HepG2 (cell line): ENCODE measurements around the gene TLR5. TPM values are rescaled to one million over a fixed set of nuclear protein-coding genes. Genes with fewer than 3 reads are reported as not detected.

Experiments
- CEBPB ChIP-seq: IDR thresholded peaks from 2 replicates; pipeline ENCODE4 v1.6.1; 2011; ENCODE audit warnings: low read depth, low read length, improper control_type of control experiment, borderline replicate concordance
- FIP1L1 ChIP-seq: fragments of 200-400 bp; formaldehyde crosslinking; IDR thresholded peaks from 2 replicates; pipeline ENCODE4 v1.6.1; 2018; ENCODE audit warnings: low read depth, mild to moderate bottlenecking, low read length, moderate library complexity, borderline replicate concordance; ENCODE audit not compliant: insufficient read depth
- KDM6A ChIP-seq: IDR thresholded peaks from 2 replicates; pipeline ENCODE4 v1.6.1; 2016; ENCODE audit warnings: low read depth
- TEAD2 ChIP-seq: sonication (generic); formaldehyde crosslinking; IDR thresholded peaks from 2 replicates; pipeline ENCODE4 v1.9.0; 2021; ENCODE audit warnings: missing genetic modification reagents
- ZNF468 ChIP-seq: sonication (generic); formaldehyde crosslinking; IDR thresholded peaks from 2 replicates; pipeline ENCODE4 v1.8.0; 2022; ENCODE audit warnings: mild to moderate bottlenecking, moderate library complexity, missing genetic modification reagents
- ZNF557 ChIP-seq: sonication (generic); formaldehyde crosslinking; IDR thresholded peaks from 2 replicates; pipeline ENCODE4 v1.4.0; 2020; ENCODE audit warnings: missing genetic modification reagents
- polyA plus RNA-seq, 8 experiments: library from polyadenylated mRNA; depleted of rRNA in 3 of 8; stranded (reverse) in 7 of 8; unstranded in 1 of 8; fragments of >200 nt; fragmentation: Illumina TruSeq in 4 of 8; extraction: Trizol in 4 of 8; gene quantifications; 2 replicates each; pipeline versions ENCODE4 v1.2.1 to v1.2.3, GENCODE V29; 2011 to 2016; ENCODE audit warnings: low read depth in 4 of 8, missing spikeins in 1 of 8, mixed read lengths in 1 of 8; ENCODE audit not compliant: insufficient read depth in 1 of 8
- total RNA-seq, 5 experiments: library from RNA; depleted of rRNA; stranded (reverse); fragments of >200 nt; fragmentation: Illumina TruSeq; extraction: Trizol; gene quantifications; 2 replicates each; pipeline ENCODE4 v1.2.3, GENCODE V29; 2016; ENCODE audit warnings: low read depth in 1 of 5
- TF ChIP-seq, protein P1 (sequence below): sonication (generic); formaldehyde crosslinking; IDR thresholded peaks from 2 replicates; pipeline ENCODE4 v1.4.0; 2020; ENCODE audit warnings: missing genetic modification reagents
- TF ChIP-seq, protein P2 (sequence below): sonication (generic); formaldehyde crosslinking; IDR thresholded peaks from 2 replicates; pipeline ENCODE4 v1.4.0; 2020; ENCODE audit warnings: mild to moderate bottlenecking, missing genetic modification reagents
- TF ChIP-seq, protein P3 (sequence below): sonication (generic); formaldehyde crosslinking; IDR thresholded peaks from 2 replicates; pipeline ENCODE4 v1.5.0; 2020; ENCODE audit warnings: mild to moderate bottlenecking, missing genetic modification reagents, borderline replicate concordance
- TF ChIP-seq, protein P4 (sequence below): IDR thresholded peaks from 2 replicates; pipeline ENCODE4 v1.6.1; 2016; ENCODE audit warnings: low read depth

Gene TLR5
- total and polyA plus RNA-seq, 2 of the 13 experiments (the other 11 are each of a cell fraction or from before 2014, with no cell fraction given): not detected

DNA sequence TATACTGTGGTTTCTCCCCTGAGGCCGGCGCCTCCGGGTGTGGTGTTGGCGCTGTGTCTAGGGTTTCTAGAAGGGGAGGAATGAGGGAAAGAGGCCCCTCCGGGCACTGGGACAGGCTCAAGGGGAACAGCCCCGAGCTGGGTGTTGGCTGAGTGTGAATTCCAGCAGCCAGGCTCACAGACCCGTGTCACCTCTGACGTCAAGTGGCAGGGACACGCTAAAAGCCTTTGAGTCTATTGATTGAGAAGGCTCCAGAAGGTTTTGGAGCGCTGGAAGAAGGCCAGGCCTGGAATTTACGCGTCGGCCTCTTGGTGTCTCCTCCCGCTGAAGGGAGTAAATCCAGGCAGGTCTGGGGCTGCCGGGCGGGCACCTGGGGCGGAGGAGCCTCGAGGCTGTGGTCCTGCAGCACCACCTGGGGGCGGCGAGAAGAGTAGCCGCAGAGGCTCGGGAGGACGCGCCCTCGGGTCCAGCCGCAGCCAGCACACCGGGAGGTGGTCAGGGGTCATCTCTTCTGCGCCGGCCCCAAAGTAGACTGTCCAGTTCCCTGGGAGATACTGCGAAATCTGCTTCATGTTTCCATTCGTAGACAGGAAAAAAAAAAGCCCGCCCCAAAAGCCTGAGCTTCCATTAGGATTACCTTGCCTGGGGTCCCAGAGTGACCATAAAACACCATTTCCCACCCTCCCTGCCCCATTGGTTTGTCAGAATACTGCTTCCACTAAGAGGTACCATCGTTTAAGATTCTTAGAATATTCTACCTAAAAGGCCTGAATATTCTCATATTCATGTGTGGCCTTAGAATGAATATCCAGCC is 61.7 kb downstream of the TLR5 start (continued):
- no peak for TF ChIP-seq FIP1L1
- TF ChIP-seq, protein P1, sequence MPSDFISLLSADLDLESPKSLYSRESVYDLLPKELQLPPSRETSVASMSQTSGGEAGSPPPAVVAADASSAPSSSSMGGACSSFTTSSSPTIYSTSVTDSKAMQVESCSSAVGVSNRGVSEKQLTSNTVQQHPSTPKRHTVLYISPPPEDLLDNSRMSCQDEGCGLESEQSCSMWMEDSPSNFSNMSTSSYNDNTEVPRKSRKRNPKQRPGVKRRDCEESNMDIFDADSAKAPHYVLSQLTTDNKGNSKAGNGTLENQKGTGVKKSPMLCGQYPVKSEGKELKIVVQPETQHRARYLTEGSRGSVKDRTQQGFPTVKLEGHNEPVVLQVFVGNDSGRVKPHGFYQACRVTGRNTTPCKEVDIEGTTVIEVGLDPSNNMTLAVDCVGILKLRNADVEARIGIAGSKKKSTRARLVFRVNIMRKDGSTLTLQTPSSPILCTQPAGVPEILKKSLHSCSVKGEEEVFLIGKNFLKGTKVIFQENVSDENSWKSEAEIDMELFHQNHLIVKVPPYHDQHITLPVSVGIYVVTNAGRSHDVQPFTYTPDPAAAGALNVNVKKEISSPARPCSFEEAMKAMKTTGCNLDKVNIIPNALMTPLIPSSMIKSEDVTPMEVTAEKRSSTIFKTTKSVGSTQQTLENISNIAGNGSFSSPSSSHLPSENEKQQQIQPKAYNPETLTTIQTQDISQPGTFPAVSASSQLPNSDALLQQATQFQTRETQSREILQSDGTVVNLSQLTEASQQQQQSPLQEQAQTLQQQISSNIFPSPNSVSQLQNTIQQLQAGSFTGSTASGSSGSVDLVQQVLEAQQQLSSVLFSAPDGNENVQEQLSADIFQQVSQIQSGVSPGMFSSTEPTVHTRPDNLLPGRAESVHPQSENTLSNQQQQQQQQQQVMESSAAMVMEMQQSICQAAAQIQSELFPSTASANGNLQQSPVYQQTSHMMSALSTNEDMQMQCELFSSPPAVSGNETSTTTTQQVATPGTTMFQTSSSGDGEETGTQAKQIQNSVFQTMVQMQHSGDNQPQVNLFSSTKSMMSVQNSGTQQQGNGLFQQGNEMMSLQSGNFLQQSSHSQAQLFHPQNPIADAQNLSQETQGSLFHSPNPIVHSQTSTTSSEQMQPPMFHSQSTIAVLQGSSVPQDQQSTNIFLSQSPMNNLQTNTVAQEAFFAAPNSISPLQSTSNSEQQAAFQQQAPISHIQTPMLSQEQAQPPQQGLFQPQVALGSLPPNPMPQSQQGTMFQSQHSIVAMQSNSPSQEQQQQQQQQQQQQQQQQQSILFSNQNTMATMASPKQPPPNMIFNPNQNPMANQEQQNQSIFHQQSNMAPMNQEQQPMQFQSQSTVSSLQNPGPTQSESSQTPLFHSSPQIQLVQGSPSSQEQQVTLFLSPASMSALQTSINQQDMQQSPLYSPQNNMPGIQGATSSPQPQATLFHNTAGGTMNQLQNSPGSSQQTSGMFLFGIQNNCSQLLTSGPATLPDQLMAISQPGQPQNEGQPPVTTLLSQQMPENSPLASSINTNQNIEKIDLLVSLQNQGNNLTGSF (CRISPR knock-in tag): no peak
- TF ChIP-seq, protein P2, sequence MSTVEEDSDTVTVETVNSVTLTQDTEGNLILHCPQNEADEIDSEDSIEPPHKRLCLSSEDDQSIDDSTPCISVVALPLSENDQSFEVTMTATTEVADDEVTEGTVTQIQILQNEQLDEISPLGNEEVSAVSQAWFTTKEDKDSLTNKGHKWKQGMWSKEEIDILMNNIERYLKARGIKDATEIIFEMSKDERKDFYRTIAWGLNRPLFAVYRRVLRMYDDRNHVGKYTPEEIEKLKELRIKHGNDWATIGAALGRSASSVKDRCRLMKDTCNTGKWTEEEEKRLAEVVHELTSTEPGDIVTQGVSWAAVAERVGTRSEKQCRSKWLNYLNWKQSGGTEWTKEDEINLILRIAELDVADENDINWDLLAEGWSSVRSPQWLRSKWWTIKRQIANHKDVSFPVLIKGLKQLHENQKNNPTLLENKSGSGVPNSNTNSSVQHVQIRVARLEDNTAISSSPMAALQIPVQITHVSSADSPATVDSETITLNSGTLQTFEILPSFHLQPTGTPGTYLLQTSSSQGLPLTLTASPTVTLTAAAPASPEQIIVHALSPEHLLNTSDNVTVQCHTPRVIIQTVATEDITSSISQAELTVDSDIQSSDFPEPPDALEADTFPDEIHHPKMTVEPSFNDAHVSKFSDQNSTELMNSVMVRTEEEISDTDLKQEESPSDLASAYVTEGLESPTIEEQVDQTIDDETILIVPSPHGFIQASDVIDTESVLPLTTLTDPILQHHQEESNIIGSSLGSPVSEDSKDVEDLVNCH: no peak
- no peak for TF ChIP-seq CEBPB
- no peak for TF ChIP-seq ZNF468 (CRISPR knock-in tag)
- TF ChIP-seq, protein P3, sequence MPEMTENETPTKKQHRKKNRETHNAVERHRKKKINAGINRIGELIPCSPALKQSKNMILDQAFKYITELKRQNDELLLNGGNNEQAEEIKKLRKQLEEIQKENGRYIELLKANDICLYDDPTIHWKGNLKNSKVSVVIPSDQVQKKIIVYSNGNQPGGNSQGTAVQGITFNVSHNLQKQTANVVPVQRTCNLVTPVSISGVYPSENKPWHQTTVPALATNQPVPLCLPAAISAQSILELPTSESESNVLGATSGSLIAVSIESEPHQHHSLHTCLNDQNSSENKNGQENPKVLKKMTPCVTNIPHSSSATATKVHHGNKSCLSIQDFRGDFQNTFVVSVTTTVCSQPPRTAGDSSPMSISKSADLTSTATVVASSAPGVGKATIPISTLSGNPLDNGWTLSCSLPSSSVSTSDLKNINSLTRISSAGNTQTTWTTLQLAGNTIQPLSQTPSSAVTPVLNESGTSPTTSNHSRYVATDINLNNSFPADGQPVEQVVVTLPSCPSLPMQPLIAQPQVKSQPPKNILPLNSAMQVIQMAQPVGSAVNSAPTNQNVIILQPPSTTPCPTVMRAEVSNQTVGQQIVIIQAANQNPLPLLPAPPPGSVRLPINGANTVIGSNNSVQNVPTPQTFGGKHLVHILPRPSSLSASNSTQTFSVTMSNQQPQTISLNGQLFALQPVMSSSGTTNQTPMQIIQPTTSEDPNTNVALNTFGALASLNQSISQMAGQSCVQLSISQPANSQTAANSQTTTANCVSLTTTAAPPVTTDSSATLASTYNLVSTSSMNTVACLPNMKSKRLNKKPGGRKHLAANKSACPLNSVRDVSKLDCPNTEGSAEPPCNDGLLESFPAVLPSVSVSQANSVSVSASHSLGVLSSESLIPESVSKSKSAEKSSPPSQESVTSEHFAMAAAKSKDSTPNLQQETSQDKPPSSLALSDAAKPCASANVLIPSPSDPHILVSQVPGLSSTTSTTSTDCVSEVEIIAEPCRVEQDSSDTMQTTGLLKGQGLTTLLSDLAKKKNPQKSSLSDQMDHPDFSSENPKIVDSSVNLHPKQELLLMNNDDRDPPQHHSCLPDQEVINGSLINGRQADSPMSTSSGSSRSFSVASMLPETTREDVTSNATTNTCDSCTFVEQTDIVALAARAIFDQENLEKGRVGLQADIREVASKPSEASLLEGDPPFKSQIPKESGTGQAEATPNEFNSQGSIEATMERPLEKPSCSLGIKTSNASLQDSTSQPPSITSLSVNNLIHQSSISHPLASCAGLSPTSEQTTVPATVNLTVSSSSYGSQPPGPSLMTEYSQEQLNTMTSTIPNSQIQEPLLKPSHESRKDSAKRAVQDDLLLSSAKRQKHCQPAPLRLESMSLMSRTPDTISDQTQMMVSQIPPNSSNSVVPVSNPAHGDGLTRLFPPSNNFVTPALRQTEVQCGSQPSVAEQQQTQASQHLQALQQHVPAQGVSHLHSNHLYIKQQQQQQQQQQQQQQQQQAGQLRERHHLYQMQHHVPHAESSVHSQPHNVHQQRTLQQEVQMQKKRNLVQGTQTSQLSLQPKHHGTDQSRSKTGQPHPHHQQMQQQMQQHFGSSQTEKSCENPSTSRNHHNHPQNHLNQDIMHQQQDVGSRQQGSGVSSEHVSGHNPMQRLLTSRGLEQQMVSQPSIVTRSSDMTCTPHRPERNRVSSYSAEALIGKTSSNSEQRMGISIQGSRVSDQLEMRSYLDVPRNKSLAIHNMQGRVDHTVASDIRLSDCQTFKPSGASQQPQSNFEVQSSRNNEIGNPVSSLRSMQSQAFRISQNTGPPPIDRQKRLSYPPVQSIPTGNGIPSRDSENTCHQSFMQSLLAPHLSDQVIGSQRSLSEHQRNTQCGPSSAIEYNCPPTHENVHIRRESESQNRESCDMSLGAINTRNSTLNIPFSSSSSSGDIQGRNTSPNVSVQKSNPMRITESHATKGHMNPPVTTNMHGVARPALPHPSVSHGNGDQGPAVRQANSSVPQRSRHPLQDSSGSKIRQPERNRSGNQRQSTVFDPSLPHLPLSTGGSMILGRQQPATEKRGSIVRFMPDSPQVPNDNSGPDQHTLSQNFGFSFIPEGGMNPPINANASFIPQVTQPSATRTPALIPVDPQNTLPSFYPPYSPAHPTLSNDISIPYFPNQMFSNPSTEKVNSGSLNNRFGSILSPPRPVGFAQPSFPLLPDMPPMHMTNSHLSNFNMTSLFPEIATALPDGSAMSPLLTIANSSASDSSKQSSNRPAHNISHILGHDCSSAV (CRISPR knock-in tag): no peak
- TF ChIP-seq, protein P4, sequence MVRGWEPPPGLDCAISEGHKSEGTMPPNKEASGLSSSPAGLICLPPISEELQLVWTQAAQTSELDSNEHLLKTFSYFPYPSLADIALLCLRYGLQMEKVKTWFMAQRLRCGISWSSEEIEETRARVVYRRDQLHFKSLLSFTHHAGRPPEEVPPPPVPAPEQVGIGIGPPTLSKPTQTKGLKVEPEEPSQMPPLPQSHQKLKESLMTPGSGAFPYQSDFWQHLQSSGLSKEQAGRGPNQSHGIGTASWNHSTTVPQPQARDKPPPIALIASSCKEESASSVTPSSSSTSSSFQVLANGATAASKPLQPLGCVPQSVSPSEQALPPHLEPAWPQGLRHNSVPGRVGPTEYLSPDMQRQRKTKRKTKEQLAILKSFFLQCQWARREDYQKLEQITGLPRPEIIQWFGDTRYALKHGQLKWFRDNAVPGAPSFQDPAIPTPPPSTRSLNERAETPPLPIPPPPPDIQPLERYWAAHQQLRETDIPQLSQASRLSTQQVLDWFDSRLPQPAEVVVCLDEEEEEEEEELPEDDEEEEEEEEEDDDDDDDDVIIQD: no peak
- TF ChIP-seq ZNF557 (CRISPR knock-in tag): no peak
- TF ChIP-seq TEAD2 (CRISPR knock-in tag): 0 out of 2 replicates have a peak, but pooled peaks have one; percentile 19
- TF ChIP-seq KDM6A (CRISPR knock-in tag): no peak
